PC-3 (cell line): ENCODE results near the gene INPP5F. TPM values are rescaled to one million over a fixed set of nuclear protein-coding genes. Genes with fewer than 3 reads are reported as not detected.

Source experiments
- ATAC-seq: fragments of 200-7000 bp; cut with Tn5 transposase; 2 replicates; pipeline ENCODE4 v1.9.1; 2020; ENCODE audit warnings: mild to moderate bottlenecking, moderate library complexity
- BruUV-seq: library from RNA; stranded (reverse); fragments of 400-500 nt; replicated peaks from 2 replicates; lab custom pipeline; 2021; lab: Mats Ljungman, UMichigan
- CTCF ChIA-PET: fragments of 300-600 bp; sonication (Branson Sonifier 250); formaldehyde crosslinking; loops from one replicate; lab custom pipeline; 2022; ENCODE audit warnings: antibody characterized with exemption; lab: Charles Lee
- POLR2A ChIA-PET: fragments of 300-600 bp; sonication (Branson Sonifier 250); formaldehyde crosslinking; loops from one replicate; lab custom pipeline; 2022; ENCODE audit warnings: antibody characterized with exemption; ENCODE audit not compliant: unreplicated experiment; lab: Charles Lee
- DNase-seq: peaks from one replicate; pipeline ENCODE4 v3.0.0-alpha.2; 2015
- H2AFZ ChIP-seq: fragments of 300-600 bp; sonication (generic); 2 replicates; pipeline ENCODE4 v1.6.0; 2016; ENCODE audit warnings: antibody characterized with exemption, low read length
- H3F3A ChIP-seq: fragments of 300-600 bp; sonication (generic); one replicate; pipeline ENCODE4 v1.6.0; 2017; ENCODE audit warnings: antibody characterized with exemption, low read length, control low read depth, mild to moderate bottlenecking; ENCODE audit not compliant: unreplicated experiment
- H3K27ac ChIP-seq: fragments of 300-600 bp; sonication (generic); 2 replicates; pipeline ENCODE4 v1.5.1; 2016; ENCODE audit warnings: mild to moderate bottlenecking, low read length
- H3K27me3 ChIP-seq: fragments of 300-600 bp; sonication (generic); 2 replicates; pipeline ENCODE4 v1.6.1; 2016; ENCODE audit warnings: low read length, mixed read lengths
- H3K36me3 ChIP-seq: fragments of 300-600 bp; sonication (generic); 2 replicates; pipeline ENCODE4 v1.6.1; 2016; ENCODE audit warnings: low read depth, mixed run types, low read length, mixed read lengths
- H3K4me1 ChIP-seq: fragments of 300-600 bp; sonication (generic); 2 replicates; pipeline ENCODE4 v1.5.1; 2016; ENCODE audit warnings: low read length; ENCODE audit not compliant: insufficient read depth
- H3K4me2 ChIP-seq: fragments of 300-600 bp; sonication (generic); 2 replicates; pipeline ENCODE4 v1.6.0; 2016; ENCODE audit warnings: low read length
- H3K4me3 ChIP-seq: fragments of 300-600 bp; sonication (generic); 2 replicates; pipeline ENCODE4 v1.5.1; 2016; ENCODE audit warnings: mild to moderate bottlenecking, low read length, mixed read lengths
- H3K79me2 ChIP-seq: fragments of 300-600 bp; sonication (generic); 2 replicates; pipeline ENCODE4 v1.6.1; 2017; ENCODE audit warnings: low read length, mixed read lengths
- H3K9ac ChIP-seq: fragments of 300-600 bp; sonication (generic); 2 replicates; pipeline ENCODE4 v1.6.0; 2016; ENCODE audit warnings: mild to moderate bottlenecking, low read length
- H3K9me2 ChIP-seq: fragments of 300-600 bp; sonication (generic); replicated peaks from 2 replicates; pipeline ENCODE4 v1.6.1; 2016; ENCODE audit warnings: mixed run types, low read length, mixed read lengths
- H3K9me3 ChIP-seq: fragments of 300-600 bp; sonication (generic); 2 replicates; pipeline ENCODE4 v1.6.1; 2016; ENCODE audit warnings: low read length, mixed read lengths
- H4K20me1 ChIP-seq: fragments of 300-600 bp; sonication (generic); 2 replicates; pipeline ENCODE4 v1.6.1; 2016; ENCODE audit warnings: low read length, mixed read lengths
- CTCF ChIP-seq: fragments of 300-600 bp; sonication (generic); conservative IDR thresholded peaks from 2 replicates; pipeline ENCODE4 v1.5.1; 2017; ENCODE audit warnings: antibody characterized with exemption, low read depth, mild to moderate bottlenecking, low read length
- EZH2 ChIP-seq: fragments of 300-600 bp; sonication (generic); IDR thresholded peaks from one replicate; pipeline ENCODE4 v1.6.1; 2017; ENCODE audit warnings: antibody characterized with exemption, mild to moderate bottlenecking, low read length; ENCODE audit not compliant: unreplicated experiment
- EZH2phosphoT487 ChIP-seq: fragments of 300-600 bp; sonication (generic); IDR thresholded peaks from 2 replicates; pipeline ENCODE4 v1.6.1; 2018; ENCODE audit warnings: mild to moderate bottlenecking, antibody characterized with exemption, low read length, borderline replicate concordance
- intact Hi-C: fragments of 100-400 bp; cut with micrococcal nuclease; formaldehyde crosslinking; loops from 2 replicates; pipeline ENCODE4 v1.9.0; 2023
- total RNA-seq: library from RNA; depleted of rRNA; stranded (reverse); fragments of >200 nt; gene quantifications from 2 replicates; pipeline ENCODE4 v1.2.3, GENCODE V29; 2014

The INPP5F gene
- total RNA-seq, 1 experiment from 2014 or later = 8.2 TPM

DNA sequence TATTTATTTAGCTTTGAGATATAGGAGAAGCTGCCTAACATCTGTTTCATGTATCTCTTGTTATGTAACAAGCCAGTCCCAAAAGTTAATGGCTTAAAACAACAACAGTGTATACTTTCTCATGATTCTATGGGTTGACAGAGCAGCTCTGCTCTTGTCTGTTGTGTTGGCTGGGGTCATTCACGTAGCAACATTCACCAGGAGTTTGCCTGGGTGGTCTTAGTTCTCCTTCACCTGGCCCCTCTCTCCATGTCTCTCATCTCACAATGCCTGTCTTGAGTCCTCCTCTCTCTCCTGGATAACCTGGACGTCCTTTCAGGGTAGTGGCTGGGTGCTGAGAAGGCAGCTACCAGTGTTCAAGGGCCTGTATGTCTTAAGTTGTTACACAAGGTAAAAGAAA lies 27.5 kb downstream of the INPP5F start:
- no peak overlapping the region for H2AFZ ChIP-seq
- CTCF ChIA-PET = no interaction called here
- H3K4me1 ChIP-seq = no peaks in the 10 kb centered on the region
- no peak overlapping the region for H3K27ac ChIP-seq
- no peaks in the 10 kb centered on the region for H3K9me2 ChIP-seq
- no peak for ATAC-seq
- BruUV-seq = no TSS peak
- no peak overlapping the region for H3K4me3 ChIP-seq
- POLR2A ChIA-PET = no interaction called here
- H4K20me1 ChIP-seq = no peaks in the 10 kb centered on the region
- no peak overlapping the region for H3K9ac ChIP-seq
- no peaks in the 10 kb centered on the region for H3K27me3 ChIP-seq
- intact Hi-C loops = no loop called here
- no peak for TF ChIP-seq EZH2
- no peak for TF ChIP-seq CTCF
- no peak for TF ChIP-seq EZH2phosphoT487
- no peak overlapping the region for H3K4me2 ChIP-seq
- no peaks in the 10 kb centered on the region for H3K9me3 ChIP-seq
- no peak for DNase-seq
- H3F3A ChIP-seq = no peaks in the 10 kb centered on the region
- H3K36me3 ChIP-seq = no peaks in the 10 kb centered on the region
- no peaks in the 10 kb centered on the region for H3K79me2 ChIP-seq

DNA sequence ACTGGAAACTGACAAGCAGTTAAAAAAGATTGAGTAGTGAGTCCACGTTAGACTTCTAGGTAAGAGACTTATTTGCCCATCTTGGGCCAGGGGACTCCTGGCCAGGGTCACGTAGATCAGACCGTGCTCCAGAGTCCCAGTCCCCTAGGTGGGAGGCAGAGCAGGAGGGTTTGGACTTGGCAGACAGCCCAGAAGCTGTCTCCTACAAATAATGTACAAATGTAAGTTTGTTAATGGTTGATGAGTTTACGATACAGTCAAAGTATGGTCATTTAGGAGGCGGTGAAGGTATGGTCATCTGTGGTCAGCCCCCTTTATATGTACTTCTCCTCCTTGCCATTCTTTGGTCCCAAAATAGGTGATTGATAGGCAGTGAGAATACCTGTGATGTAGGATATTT lies 28.2 kb downstream of the INPP5F start:
- no peak for DNase-seq
- no peak overlapping the region for H3K9ac ChIP-seq
- CTCF ChIA-PET = no interaction called here
- H3K27ac ChIP-seq = no peak overlapping the region
- H3K4me3 ChIP-seq = no peak overlapping the region
- no peaks in the 10 kb centered on the region for H3K9me3 ChIP-seq
- intact Hi-C loops = no loop called here
- no peaks in the 10 kb centered on the region for H3K27me3 ChIP-seq
- POLR2A ChIA-PET = no interaction called here
- H3K4me1 ChIP-seq = no peaks in the 10 kb centered on the region
- H3K4me2 ChIP-seq = no peak overlapping the region
- BruUV-seq = no TSS peak
- no peaks in the 10 kb centered on the region for H3K36me3 ChIP-seq
- ATAC-seq = no peak
- H3K79me2 ChIP-seq = no peaks in the 10 kb centered on the region
- H3K9me2 ChIP-seq = no peaks in the 10 kb centered on the region
- no peak for TF ChIP-seq CTCF
- no peaks in the 10 kb centered on the region for H3F3A ChIP-seq
- H4K20me1 ChIP-seq = no peaks in the 10 kb centered on the region
- no peak overlapping the region for H2AFZ ChIP-seq

DNA sequence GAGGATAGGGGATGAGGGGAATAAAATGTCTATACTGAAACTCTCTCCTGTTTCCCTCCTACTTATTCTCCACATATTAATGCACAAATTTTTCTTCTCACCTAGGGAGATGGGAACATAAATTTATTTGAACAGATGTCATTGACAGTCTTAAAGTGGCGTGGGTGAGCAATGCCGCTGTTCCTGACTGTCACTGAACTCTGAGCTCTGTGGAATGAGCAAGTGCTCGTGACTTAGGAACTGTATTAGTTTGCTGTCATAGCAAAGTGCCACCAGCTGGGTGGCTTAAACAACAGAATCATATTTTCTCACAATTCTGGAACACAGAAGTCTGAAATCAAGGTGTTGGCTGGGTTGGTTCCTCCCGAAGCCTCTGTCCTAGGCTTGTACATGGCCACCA lies 29.1 kb downstream of the INPP5F start:
- Histone ChIP-seq H3K79me2 (no peaks in the 10 kb centered on the region), H3K4me2 (no peak overlapping the region), H3K9me2 (no peaks in the 10 kb centered on the region), H3K4me3 (no peak overlapping the region), H3F3A (no peaks in the 10 kb centered on the region), H3K36me3 (no peaks in the 10 kb centered on the region), H3K9me3 (no peaks in the 10 kb centered on the region), H3K27me3 (no peaks in the 10 kb centered on the region), H3K4me1 (no peaks in the 10 kb centered on the region), H2AFZ (no peak overlapping the region), H4K20me1 (no peaks in the 10 kb centered on the region), H3K27ac (no peak overlapping the region), H3K9ac (no peak overlapping the region)
- CTCF ChIA-PET = no interaction called here
- intact Hi-C loops = no loop called here
- TF ChIP-seq CTCF (no peak), EZH2phosphoT487 (no peak), EZH2 (no peak)
- ATAC-seq (no peak), DNase-seq (no peak)
- POLR2A ChIA-PET = no interaction called here
- no TSS peak for BruUV-seq
